ENCODE measurements around the gene KIF16B. TPM values are rescaled to one million over a fixed set of nuclear protein-coding genes. Genes with fewer than 3 reads are reported as not detected.

Gene KIF16B
- polyA plus RNA-seq, 1 donor: 25.0 TPM

- DNase-seq (ENCODE audit: low read depth): no peak
Observed at GRCh38 chr20:16352321-16352720, 220.9 kb downstream of the KIF16B start.

- no peak for DNase-seq (ENCODE audit: low read depth)
Observed at GRCh38 chr20:16351415-16351814, 221.8 kb downstream of the KIF16B start.

DNA sequence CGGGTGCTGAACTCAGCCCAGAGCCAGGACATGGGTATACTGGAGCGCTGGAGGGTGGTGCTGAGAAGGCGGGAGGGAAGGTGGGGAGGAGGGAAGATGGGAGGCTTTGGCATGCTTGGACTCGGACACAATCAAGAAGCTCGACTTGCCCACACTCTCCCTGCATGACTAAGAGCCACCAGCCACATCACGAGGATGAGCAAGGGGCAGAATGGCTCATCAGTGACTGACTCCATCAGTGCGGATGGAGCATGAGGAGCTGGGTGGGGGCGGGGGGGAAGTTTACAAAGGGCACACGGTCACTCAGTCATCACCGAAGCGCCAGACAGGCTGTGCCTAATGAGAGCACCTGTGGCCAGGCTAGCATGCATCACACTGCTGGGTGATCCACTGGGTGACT lies 222.8 kb downstream of the KIF16B start:
- no peak for DNase-seq (ENCODE audit: low read depth)

- no peak for DNase-seq (ENCODE audit: low read depth)
Observed at GRCh38 chr20:16349523-16350260, 223.6 kb downstream of the KIF16B start.

DNA sequence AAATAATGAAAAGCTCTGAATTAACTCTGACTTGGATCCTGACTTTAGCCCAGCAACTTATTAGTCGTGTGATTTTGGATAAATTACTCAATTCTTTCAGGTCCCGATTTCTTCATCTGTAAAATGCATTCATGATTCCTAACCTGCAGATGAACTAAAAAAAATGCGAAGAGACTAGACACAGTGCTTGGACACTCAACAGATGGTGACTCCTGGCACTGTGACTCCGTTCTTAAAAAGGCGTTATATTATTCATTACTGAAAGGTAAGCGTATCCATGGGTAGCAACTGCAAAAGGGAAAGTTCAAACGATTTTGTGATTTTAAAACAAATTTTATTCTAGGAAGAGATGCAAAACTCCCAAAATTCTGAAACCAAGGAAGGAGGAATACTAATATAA lies 226.3 kb downstream of the KIF16B start:
- DNase-seq (ENCODE audit: low read depth): no peak

DNA sequence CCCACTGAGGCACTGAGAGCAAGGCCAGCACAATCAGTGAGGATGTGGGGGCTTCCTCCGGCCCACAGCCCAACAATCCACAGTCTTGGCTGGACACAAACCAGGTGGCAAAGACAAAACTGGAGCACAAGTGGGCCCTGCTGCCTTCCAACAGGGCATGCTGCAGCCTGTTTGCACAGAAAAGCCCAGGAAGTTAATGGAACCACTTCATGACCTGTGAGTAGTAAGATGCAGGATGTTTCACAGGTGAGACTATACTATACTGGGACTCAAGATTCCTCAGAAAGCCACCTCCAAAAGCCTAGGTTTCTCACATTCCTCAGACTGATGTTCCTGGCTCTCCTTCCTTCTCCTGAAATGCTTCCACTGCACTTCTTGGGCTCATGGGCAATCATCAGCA lies 235.5 kb downstream of the KIF16B start:
- DNase-seq (ENCODE audit: low read depth): no peak

DNA sequence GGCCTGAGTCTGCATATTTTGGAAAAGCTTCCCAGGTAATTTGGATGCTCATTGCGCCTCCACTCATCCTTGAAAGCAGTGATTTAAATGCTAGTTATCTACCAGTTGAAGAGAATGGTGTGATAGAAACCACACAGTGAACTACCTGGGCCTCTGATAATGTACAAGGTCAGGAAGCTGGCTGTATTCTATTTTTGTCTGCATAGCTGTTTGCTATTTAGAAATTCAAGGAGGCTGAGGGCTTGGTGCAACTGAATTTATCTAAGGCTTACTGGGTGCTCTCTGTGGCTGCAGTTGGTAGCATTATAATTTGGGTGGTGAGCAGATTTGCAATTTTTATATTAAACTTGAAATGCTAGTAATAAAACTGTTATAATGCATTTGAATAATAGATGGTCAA lies 245.6 kb downstream of the KIF16B start:
- no peak for DNase-seq (ENCODE audit: low read depth)

DNA sequence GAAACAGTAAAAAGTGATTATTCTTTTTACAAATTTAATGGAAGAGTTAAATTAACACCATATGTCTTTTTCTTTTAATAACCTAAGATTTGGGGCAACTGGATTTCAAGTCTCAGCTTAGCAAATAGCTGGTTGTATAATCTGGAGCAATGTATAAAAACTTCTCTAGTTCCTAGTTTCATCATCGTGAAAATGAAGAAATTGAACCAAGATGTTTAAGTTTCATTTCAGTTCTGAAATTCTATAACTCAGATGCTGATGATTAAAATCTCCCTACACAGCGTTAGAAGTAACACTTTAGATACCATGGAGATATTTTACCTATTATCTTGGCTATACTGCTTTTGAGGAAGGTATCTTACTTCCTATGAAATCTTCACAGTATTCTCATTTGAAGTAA lies 252.0 kb downstream of the KIF16B start:
- DNase-seq (ENCODE audit: low read depth): no peak

GRCh38 chr20:16317445-16318362 lies 255.5 kb downstream of the KIF16B start:
- no peak for DNase-seq (ENCODE audit: low read depth)

DNA sequence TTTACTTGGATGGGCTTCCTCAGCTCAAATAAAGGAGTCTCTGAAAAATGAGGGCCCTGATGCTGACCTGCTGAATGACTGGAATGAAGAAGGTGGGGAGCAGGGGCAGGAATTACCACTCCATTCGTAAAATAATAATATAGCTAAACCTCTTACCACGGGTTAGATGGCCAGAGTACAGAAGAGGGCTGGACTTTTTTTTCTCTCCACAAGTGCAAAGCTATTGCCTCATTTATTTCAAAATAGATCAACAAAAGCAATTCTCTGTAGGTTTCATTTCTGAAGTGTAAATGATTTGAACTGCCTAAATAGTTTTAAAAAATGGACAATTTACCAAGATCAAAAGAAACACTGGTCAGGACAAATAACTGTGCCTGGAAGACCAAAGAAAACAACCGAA lies 256.7 kb downstream of the KIF16B start:
- no peak for DNase-seq (ENCODE audit: low read depth)

- no peak for DNase-seq (ENCODE audit: low read depth)
Observed at GRCh38 chr20:16314748-16315159, 258.5 kb downstream of the KIF16B start.

GRCh38 chr20:16314320-16314719 lies 258.9 kb downstream of the KIF16B start:
- DNase-seq (ENCODE audit: low read depth): no peak

- DNase-seq (ENCODE audit: low read depth): no peak
Observed at GRCh38 chr20:16313917-16314316, 259.3 kb downstream of the KIF16B start.

- DNase-seq (ENCODE audit: low read depth): no peak
Observed at GRCh38 chr20:16312998-16313397, 260.2 kb downstream of the KIF16B start.

DNA sequence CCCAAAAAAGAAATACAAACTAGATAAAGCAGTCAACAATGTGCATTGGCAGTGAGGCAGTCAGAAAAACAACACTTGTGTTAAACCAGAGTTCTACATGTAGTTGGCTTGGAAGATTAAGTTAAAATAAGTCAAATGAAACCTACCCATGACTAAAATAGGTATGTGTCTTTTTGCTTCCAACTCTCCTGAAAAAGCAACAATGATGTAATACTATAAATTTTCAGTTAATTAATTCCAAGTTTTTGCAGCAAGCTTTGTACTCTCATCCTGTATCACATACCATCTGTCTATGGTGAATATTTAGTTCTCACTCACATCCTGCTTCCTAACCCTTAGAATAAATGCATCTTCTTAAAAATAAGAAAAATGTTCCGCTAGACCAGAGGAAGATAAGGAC lies 261.5 kb downstream of the KIF16B start:
- no peak for DNase-seq (ENCODE audit: low read depth)

DNA sequence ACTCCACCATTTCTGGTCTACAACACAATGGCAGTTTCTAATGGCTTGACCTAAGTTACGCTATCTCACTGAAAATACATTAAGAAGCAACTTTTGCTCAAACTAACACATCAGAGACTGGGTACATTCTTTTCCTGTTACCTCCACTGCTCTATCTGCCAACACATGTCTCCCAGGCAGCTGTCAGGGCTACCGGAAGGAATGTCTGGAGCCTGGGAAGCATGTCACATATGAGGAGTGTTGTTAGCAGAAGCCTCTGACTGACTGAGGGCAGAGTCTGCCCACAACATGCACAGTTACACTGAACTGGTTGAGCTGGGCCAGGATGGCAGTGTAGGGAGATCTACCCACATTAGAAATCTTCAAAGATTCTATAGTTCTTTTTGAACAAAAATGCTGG lies 264.5 kb downstream of the KIF16B start:
- DNase-seq (ENCODE audit: low read depth): no peak

GRCh38 chr20:16302818-16303217 lies 270.4 kb downstream of the KIF16B start:
- no peak for DNase-seq (ENCODE audit: low read depth)

- no peak for DNase-seq (ENCODE audit: low read depth)
Observed at GRCh38 chr20:16301986-16302385, 271.3 kb downstream of the KIF16B start.

DNA sequence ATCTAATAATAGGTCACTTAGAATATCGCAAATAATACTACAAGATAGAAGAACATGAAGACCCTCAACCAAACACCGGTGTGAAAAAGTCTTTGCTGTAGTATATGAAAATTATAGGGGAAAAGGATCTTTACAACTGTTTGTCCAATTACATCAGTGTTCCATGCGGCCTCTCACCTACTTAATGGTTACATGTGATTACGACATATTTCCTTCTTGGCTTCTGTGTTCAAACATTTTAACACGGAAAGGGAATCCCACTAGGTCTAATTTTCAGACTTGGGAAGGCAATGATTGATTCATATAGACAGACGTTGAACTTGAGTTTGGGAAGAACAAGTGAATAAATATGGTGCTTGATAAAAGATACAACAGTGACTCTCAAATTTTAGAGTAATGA lies 273.4 kb downstream of the KIF16B start:
- no peak for DNase-seq (ENCODE audit: low read depth)

- peak; percentile 39 for DNase-seq (ENCODE audit: low read depth)
Observed at GRCh38 chr20:16296931-16297330, 276.3 kb downstream of the KIF16B start.

DNA sequence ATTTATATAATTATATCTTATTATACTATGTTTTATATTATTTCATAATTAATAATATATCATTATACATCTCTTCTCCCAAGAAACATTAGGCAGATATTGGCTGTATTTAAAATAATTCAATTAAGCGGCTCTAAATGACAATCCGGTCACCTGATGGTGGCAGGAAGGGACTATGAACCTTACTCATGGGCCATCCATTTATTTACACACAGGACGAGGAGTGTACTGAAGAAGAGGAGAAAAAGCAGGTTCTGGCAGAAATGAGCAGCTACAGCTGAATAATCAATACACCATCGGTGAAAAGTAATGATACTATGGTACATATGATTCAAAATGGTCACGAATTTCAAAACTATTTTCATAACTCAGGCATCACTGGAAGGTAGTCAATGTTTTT lies 277.7 kb downstream of the KIF16B start:
- no peak for DNase-seq (ENCODE audit: low read depth)

DNA sequence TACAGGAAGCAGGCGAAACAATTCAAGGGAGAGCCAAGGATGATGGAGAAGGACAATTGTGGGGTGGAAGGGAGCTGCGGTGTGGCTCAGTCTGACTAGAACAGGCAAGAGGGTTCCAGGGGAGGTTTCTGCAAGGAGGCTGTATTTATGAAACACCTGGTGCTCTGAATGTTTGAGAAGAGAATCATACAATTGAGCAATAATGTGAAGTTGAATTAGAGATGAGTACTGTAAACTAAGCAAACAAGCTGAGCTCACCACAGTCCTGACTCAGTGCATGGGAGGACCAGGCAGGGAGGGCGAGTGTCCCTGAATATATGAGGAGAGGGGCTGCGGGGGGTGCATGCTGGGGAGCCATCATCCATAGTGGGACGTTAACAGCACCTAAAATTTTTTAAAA lies 279.7 kb downstream of the KIF16B start:
- no peak for DNase-seq (ENCODE audit: low read depth)
